ENCODE results near the gene ZNF19. TPM values are rescaled to one million over a fixed set of nuclear protein-coding genes. Genes with fewer than 3 reads are reported as not detected.
A peak's percentile ranks its signal among the peaks of the same experiment; 100 is the strongest.

The ZNF19 gene
- total RNA-seq, 1 donor from 2014 or later = 2.3 TPM

- no peak for DNase-seq
Measured at GRCh38 chr16:71490361-71490760, 1.2 kb upstream of the ZNF19 start.

DNA sequence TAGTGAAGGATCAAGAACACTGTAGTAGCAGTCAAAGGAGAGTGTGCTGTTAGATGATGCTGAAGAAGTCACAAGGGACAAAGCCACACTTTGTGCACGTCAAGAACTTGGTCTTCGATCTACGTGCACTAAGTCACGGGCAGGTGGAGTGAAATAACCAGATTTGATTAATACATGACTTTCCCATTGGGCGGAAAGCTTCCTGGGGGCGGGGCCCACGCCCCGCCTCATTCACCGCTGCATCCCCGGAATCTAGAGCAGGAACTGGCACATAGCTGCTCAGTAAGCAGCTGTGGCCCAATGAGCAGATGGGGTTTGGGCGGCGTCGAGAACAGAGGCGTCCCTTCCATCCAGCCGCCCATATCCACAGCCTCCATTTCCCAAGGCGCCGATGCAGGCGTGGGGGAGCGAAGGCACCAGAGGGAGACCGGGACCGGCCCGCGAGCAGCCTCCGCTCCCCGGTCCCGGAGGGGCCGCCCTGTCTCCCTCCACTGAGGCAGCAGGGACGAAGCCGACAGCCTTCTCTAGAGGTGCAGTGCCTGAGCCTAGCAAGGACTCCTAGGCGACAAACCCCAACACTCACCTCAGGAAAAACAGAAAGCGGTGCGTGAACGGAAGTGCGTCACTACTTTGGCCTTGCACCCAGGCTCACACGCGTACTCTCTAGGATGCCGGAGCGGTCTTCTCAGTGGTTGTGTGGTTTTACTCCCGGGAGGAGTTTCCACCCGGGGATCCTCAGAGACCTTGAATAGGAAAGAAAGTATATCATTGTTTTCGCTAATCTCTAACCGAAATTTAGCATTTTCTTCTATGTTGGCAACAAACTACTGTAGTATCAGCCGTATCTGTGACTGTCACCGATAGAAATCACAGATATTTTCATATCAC lies 4.9 kb downstream of the ZNF19 start:
- peak; percentile 95 for DNase-seq

- DNase-seq = no peak
Measured at GRCh38 chr16:71482569-71482968, 6.6 kb downstream of the ZNF19 start.

DNA sequence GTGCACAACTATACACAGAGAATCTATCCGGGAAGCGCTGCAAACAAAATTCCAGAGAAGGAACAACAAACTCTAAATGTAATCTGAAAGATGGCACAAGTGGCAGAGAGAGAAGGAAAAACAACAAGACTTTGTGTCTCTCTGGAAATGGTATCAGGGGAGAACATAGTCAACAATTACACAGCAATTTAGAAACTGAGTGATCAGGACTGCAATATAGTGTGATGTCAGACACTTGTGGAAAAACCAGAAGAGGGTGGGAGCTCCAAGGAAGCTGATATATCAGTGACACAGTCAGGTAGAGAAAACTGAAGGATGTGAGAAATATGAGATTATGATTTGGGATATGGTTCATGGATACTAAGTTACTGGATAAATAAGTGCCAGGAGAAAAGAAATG lies 8.2 kb downstream of the ZNF19 start:
- no peak for DNase-seq

DNA sequence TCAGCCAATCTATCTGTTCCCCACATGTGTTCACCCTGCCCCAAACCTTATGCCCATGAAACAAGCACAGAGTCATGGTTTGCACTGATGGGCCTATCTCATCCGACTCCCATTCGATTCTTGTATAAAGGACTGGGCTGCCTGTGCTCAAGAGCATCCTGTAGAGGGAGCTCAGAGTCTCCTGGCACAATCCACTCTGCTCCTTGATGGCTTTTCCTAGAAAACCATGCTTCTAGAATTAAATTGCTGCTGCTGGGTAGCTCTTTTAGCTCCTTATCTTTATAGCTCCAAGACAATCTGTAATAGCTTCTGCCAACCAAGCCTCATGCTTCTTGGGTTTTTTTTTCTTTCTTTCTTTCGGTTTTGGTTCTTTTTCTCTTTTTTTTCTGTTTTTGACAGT lies 9.7 kb downstream of the ZNF19 start:
- DNase-seq = no peak

DNA sequence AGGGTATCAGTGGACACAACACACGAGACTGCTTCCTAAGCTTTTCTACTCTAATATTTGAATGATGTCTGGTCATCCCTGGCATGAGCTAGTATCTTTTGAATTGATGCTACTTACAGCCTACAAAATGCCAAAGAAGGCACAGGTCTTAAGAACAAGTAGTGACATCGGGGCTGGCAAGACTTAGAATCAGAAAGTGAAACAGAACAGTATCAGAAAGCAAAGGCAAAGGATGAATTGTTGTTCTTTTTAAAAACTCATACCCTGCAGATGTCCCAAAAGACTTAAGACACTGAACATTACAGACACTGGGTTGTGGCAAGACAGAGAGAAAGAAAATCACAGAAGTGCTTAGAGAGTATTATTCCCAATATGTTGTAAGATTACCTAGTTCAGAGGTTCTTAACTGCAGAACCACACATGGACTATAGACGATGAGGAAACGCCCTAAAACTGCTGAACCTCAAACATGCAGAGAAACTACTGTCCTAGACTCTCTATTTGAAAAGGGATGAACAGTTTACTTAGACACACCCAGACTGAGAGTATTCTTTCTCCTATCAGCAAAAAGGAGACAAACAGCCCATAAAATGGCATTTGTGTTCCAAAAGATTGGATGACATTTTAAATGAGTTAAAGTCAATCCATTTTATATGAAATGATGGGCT lies 12.5 kb downstream of the ZNF19 start:
- DNase-seq = no peak

GRCh38 chr16:71474864-71475263 lies 14.3 kb downstream of the ZNF19 start:
- no peak for DNase-seq

DNA sequence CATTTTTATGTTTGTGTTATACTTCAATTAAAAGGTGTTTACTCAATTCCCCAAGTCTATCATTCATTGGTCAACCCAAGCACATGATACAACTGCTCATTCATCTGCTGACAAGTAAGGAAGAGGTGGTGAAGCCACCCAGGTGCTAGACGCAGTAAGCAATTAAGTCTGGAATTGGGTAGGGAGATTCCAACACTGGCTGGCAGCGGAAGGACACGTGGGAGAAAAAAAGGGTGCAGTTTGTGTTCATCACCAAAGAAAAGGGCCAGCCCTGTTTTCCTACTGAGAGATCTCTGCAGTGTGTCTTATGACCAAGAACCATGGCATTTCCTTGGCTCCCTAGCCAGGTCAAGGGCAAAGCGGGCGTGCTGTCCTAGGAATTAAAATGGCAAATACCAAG lies 15.2 kb downstream of the ZNF19 start:
- no peak for DNase-seq

- no peak for DNase-seq
Measured at GRCh38 chr16:71472931-71473330, 16.2 kb downstream of the ZNF19 start.

- no peak for DNase-seq
Measured at GRCh38 chr16:71472051-71472450, 17.1 kb downstream of the ZNF19 start.

GRCh38 chr16:71467810-71468209 lies 21.3 kb downstream of the ZNF19 start:
- DNase-seq = no peak

DNA sequence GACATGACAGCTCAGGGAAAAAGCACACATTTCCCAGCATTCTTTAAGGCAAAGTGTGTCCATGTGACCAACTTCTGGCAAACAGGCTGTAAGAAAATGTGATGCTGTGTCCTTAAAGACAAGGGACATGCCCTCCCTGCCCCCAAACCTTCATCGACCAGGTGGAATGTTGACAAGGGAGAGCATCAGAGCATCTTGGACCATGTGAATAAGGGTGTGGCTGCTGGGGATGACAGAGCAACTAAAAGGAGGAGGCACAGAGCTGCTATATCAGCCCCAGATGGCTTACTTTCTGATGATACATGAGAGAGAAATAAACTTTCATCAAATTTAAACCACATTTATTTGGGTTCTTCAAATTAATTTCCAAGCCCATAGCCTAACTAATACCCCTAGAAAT lies 24.9 kb downstream of the ZNF19 start:
- DNase-seq = no peak

- DNase-seq = peak; percentile 63
Measured at GRCh38 chr16:71461686-71462648, 27.2 kb downstream of the ZNF19 start, which contains the start of gene ZNF23. ZNF23 (minus strand) TSS chr16:71462247; CDS start chr16:71456796, 5,451 bp downstream.

GRCh38 chr16:71460941-71461340 lies 28.2 kb downstream of the ZNF19 start:
- DNase-seq = no peak

DNA sequence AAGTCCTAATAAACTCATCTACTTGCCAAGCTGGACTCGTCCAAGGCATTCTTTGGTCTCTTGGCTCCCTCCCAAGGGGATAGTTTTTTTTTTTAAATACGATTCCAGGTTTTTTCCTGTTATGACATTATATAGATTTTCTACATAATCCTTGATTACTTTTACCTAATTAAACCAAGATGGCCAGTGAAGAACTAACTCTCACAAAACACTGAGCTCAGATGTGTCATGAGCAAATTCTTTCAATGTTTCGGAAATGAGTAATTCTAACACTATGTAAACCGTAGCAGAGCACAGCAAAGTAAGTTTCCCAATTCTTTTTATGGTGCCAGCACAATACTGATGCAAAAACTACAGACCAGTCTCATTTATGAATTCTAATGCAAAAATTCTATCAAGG lies 28.9 kb downstream of the ZNF19 start:
- no peak for DNase-seq

DNA sequence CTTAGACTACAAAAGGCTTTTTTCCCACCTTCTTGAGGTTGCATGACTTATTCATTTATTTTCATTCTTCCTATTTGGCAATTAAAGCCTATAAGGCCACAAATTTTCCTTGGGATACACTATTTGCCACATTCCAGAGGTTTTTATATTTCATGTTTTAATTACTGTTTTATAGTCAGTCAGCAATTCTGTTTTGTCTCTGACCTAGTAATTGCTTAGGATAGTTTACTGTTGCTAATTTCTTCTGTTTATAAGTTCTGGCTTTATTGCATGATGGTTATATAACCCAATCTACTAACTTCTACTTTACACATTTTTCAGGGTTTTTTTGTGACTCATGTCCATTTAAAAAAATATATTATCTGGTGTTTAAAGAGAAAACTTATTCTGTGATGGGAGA lies 29.6 kb downstream of the ZNF19 start:
- DNase-seq = no peak

GRCh38 chr16:71456801-71457200 lies 32.3 kb downstream of the ZNF19 start:
- DNase-seq = no peak

- DNase-seq = no peak
Measured at GRCh38 chr16:71453036-71453435, 36.1 kb downstream of the ZNF19 start.

DNA sequence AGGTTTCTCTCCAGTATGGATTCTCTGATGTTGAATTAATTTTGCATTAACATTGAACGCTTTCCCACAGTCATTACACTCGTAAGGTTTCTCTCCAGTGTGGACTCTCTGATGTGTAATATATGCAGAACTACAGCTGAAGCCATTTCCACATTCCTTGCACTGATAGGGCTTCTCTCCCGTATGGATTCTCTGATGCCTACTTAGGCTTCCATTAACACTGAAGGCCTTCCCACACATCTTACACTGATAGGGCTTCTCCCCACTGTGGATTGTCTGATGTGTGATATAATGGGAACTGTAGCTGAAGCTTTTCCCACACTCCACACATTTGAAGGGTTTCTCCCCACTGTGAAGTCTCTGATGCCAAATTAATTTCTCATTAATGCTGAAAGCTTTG lies 40.1 kb downstream of the ZNF19 start:
- no peak for DNase-seq

DNA sequence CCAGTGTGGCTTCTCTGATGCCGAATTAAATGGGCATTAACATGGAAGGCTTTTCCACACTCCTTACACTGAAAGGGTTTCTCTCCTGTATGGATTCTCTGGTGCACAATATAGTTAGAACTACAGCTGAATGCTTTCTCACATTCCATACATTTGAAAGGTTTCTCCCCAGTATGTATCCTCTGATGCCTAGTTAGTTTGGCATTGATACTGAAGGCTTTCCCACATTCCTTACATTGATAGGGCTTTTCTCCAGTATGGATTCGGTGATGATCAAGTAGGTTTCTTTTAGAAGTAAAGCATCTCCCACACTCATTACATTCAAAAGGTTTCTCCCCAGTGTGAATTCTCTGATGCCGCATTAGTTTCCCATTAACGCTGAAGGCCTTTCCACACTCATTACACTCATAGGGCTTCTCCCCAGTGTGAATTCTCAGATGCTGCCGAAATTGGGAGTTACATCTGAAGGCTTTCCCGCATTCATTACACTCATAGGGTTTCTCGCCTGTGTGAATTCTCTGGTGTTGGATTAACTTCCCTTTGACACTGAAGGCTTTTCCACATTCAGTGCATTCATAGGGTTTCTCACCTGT lies 40.8 kb downstream of the ZNF19 start:
- DNase-seq = no peak

- no peak for DNase-seq
Measured at GRCh38 chr16:71443714-71444113, 45.4 kb downstream of the ZNF19 start.

DNA sequence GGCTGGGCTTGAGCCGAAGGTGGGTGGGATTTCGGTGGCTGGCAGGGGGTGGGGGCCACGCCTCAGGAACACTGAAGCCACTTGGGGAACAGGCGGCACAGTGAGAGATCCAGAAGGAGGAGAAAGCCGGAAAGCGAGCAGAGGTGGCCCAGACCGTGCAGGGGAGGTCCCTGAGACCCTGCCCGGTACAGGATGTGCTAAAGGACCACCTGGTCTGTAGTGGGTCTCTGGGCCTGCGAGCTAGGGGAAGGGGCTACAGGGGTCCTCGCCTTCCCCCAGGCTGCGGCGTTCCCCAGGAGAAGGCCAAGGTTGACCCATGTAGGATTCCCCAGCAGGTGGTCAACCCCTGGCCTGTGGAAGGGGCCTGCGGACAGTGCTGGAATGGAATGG lies 47.1 kb downstream of the ZNF19 start, which contains the start of gene TLE7:
TSS of gene TLE7 (minus strand) at position 4 of the 390 bp plus-strand sequence. CDS start 8,730 bp downstream, outside the sequence.
- DNase-seq = no peak

Measured in skin of body (tissue), 2 donors.